Neuronal stem cell (in vitro differentiated cells): ENCODE results near the gene GRID1.

Experiments
- DNase-seq: peaks from one replicate; pipeline ENCODE4 v3.0.0-alpha.2; 2013; ENCODE audit warnings: low spot score
- H2AFZ ChIP-seq: one replicate; pipeline ENCODE4 v1.6.1; 2013; ENCODE audit warnings: mild to moderate bottlenecking, low read length, inconsistent platforms
- H2AK5ac ChIP-seq: 2 replicates; pipeline ENCODE4 v1.6.1; 2013; ENCODE audit warnings: low read depth, mild to moderate bottlenecking, inconsistent platforms, low read length, moderate library complexity, mixed read lengths
- H2BK120ac ChIP-seq: 2 replicates; pipeline ENCODE4 v1.6.1; 2013; ENCODE audit warnings: low read depth, mild to moderate bottlenecking, inconsistent platforms, low read length, moderate library complexity, mixed read lengths
- H2BK12ac ChIP-seq: one replicate; pipeline ENCODE4 v1.6.1; 2013; ENCODE audit warnings: low read length, inconsistent platforms
- H2BK15ac ChIP-seq: 2 replicates; pipeline ENCODE4 v1.6.1; 2013; ENCODE audit warnings: mild to moderate bottlenecking, low read length, inconsistent platforms, mixed read lengths
- H2BK5ac ChIP-seq: one replicate; pipeline ENCODE4 v1.6.1; 2013; ENCODE audit warnings: inconsistent platforms, mild to moderate bottlenecking, low read length, moderate library complexity
- H3K14ac ChIP-seq: one replicate; pipeline ENCODE4 v1.6.1; 2013; ENCODE audit warnings: low read length, inconsistent platforms
- H3K18ac ChIP-seq: 2 replicates; pipeline ENCODE4 v1.6.1; 2013; ENCODE audit warnings: low read length, inconsistent platforms
- H3K23ac ChIP-seq: 2 replicates; pipeline ENCODE4 v1.6.1; 2013; ENCODE audit warnings: low read depth, mild to moderate bottlenecking, mixed read lengths, low read length, inconsistent platforms; ENCODE audit not compliant: poor library complexity
- H3K27ac ChIP-seq: replicated peaks from 3 replicates; pipeline ENCODE4 v1.5.1; 2013; ENCODE audit warnings: low read length, inconsistent platforms
- H3K27me3 ChIP-seq, 3 experiments: 2 replicates each; pipeline ENCODE4 v1.6.1; 2013; ENCODE audit warnings: low read length in 3 of 3, mild to moderate bottlenecking in 2 of 3, inconsistent platforms in 1 of 3, low read depth in 1 of 3, mixed read lengths in 1 of 3, moderate library complexity in 1 of 3; ENCODE audit not compliant: control insufficient read depth in 3 of 3, insufficient read depth in 3 of 3
- H3K36me3 ChIP-seq, 2 donors: replicated peaks in 1 of 2; 2 replicates each; pipeline ENCODE4 v1.6.1; 2013; ENCODE audit warnings: low read length in 2 of 2; ENCODE audit not compliant: control insufficient read depth in 2 of 2, insufficient read depth in 2 of 2
- H3K4ac ChIP-seq: 2 replicates; pipeline ENCODE4 v1.6.1; 2013; ENCODE audit warnings: inconsistent platforms, mild to moderate bottlenecking, low read length, moderate library complexity
- H3K4me1 ChIP-seq, 2 donors: 1 replicate in 1 of 2; 2 replicates in 1 of 2; pipeline ENCODE4 v1.6.1; 2013; ENCODE audit warnings: low read length in 2 of 2, low read depth in 1 of 2; ENCODE audit not compliant: control insufficient read depth in 2 of 2, insufficient read depth in 1 of 2
- H3K4me2 ChIP-seq: one replicate; pipeline ENCODE4 v1.6.1; 2013; ENCODE audit warnings: mild to moderate bottlenecking, low read length, inconsistent platforms; ENCODE audit not compliant: insufficient read depth, poor library complexity, severe bottlenecking
- H3K4me3 ChIP-seq, 2 donors: 2 replicates each; pipeline ENCODE4 v1.5.1; 2013; ENCODE audit warnings: low read length in 2 of 2, mild to moderate bottlenecking in 2 of 2, inconsistent platforms in 1 of 2, moderate library complexity in 1 of 2
- H3K79me1 ChIP-seq: one replicate; pipeline ENCODE4 v1.6.1; 2013; ENCODE audit warnings: low read depth, mild to moderate bottlenecking, inconsistent platforms, low read length, moderate library complexity
- H3K9ac ChIP-seq: one replicate; pipeline ENCODE4 v1.6.1; 2013; ENCODE audit warnings: mild to moderate bottlenecking, low read depth, low read length, inconsistent platforms; ENCODE audit not compliant: poor library complexity
- H3K9me3 ChIP-seq, 2 donors: replicated peaks in 1 of 2; 2 replicates each; pipeline versions ENCODE3 to v1.6.1; 2013; ENCODE audit warnings: low read length in 2 of 2, mild to moderate bottlenecking in 2 of 2, inconsistent platforms in 1 of 2, low read depth in 1 of 2, mixed read lengths in 1 of 2, moderate library complexity in 1 of 2; ENCODE audit not compliant: control insufficient read depth in 2 of 2, insufficient read depth in 1 of 2
- H4K8ac ChIP-seq: one replicate; pipeline ENCODE4 v1.6.1; 2013; ENCODE audit warnings: low read depth, mild to moderate bottlenecking, inconsistent platforms, low read length, moderate library complexity
- H4K91ac ChIP-seq: one replicate; pipeline ENCODE4 v1.6.1; 2013; ENCODE audit warnings: low read length, low read depth, mild to moderate bottlenecking, inconsistent platforms; ENCODE audit not compliant: poor library complexity
- WGBS, 2 donors: extraction: QIAGEN DNeasy Blood & Tissue Kit; methylation state at CpG; one replicate each; pipeline ENCODE4 v1.1.7; 2013; ENCODE audit warnings: missing lambda C conversion rate in 2 of 2, mixed read lengths in 1 of 2; ENCODE audit not compliant: insufficient read length in 2 of 2, insufficient replicate concordance in 1 of 2; ENCODE audit errors: extremely low coverage in 2 of 2; 5-methylcytosine and 5-hydroxymethylcytosine counted together

Gene GRID1

GRCh38 chr10:86247588-86247987 is 119.0 kb downstream of the GRID1 start:
- H3K14ac ChIP-seq, result no peak overlapping the region
- no peak overlapping the region for H3K9ac ChIP-seq
- no peak overlapping the region for H4K8ac ChIP-seq
- no peak overlapping the region for H3K4ac ChIP-seq
- peaks cover 0 to 5% of the 10 kb centered on the region in 2 donors for H3K4me1 ChIP-seq
- no CpG with 5 or more reads among the region's 1 CpG for WGBS, 2 donors
- no peak overlapping the region for H4K91ac ChIP-seq
- H3K18ac ChIP-seq, result peak overlapping the region; percentile 77
- H3K9me3 ChIP-seq, result peaks cover 0 to 5% of the 10 kb centered on the region in 2 donors
- no peak overlapping the region for H3K27ac ChIP-seq
- peak overlapping the region; percentile 32 for H2AK5ac ChIP-seq
- H3K4me3 ChIP-seq, result no peak overlapping the region
- H2BK12ac ChIP-seq, result no peak overlapping the region
- DNase-seq, result no peak
- no peaks in the 10 kb centered on the region for H3K79me1 ChIP-seq
- no peak overlapping the region for H2BK15ac ChIP-seq
- no peak overlapping the region for H2BK120ac ChIP-seq
- H3K27me3 ChIP-seq, result no peaks in the 10 kb centered on the region
- no peak overlapping the region for H2BK5ac ChIP-seq
- no peak overlapping the region for H2AFZ ChIP-seq
- no peak overlapping the region for H3K23ac ChIP-seq
- H3K36me3 ChIP-seq, result no peaks in the 10 kb centered on the region
- no peak overlapping the region for H3K4me2 ChIP-seq

- no peak overlapping the region for H2BK120ac ChIP-seq
- H2AFZ ChIP-seq, result no peak overlapping the region
- H3K4me2 ChIP-seq, result no peak overlapping the region
- H3K9me3 ChIP-seq, result peaks cover 0 to 5% of the 10 kb centered on the region in 2 donors
- H3K23ac ChIP-seq, result no peak overlapping the region
- no peak overlapping the region for H3K4ac ChIP-seq
- WGBS, 2 donors, result 100% methylated on average over 1 of the region's 1 CpG; no CpG with 5 or more reads in 1 of the 2 donors
- no peak overlapping the region for H2BK15ac ChIP-seq
- no peak overlapping the region for H2BK5ac ChIP-seq
- no peak overlapping the region for H3K14ac ChIP-seq
- H3K9ac ChIP-seq, result no peak overlapping the region
- H4K8ac ChIP-seq, result no peak overlapping the region
- no peaks in the 10 kb centered on the region for H3K27me3 ChIP-seq
- no peak overlapping the region for H2BK12ac ChIP-seq
- no peak overlapping the region for H3K18ac ChIP-seq
- no peak overlapping the region for H2AK5ac ChIP-seq
- H3K4me3 ChIP-seq, result no peak overlapping the region
- no peak for DNase-seq
- H3K79me1 ChIP-seq, result no peaks in the 10 kb centered on the region
- H3K36me3 ChIP-seq, result no peaks in the 10 kb centered on the region
- no peak overlapping the region for H4K91ac ChIP-seq
- peaks cover 0 to 5% of the 10 kb centered on the region in 2 donors for H3K4me1 ChIP-seq
- H3K27ac ChIP-seq, result no peak overlapping the region
These were observed 119.5 kb downstream of the GRID1 start for GRCh38 chr10:86247073-86247472.

DNA sequence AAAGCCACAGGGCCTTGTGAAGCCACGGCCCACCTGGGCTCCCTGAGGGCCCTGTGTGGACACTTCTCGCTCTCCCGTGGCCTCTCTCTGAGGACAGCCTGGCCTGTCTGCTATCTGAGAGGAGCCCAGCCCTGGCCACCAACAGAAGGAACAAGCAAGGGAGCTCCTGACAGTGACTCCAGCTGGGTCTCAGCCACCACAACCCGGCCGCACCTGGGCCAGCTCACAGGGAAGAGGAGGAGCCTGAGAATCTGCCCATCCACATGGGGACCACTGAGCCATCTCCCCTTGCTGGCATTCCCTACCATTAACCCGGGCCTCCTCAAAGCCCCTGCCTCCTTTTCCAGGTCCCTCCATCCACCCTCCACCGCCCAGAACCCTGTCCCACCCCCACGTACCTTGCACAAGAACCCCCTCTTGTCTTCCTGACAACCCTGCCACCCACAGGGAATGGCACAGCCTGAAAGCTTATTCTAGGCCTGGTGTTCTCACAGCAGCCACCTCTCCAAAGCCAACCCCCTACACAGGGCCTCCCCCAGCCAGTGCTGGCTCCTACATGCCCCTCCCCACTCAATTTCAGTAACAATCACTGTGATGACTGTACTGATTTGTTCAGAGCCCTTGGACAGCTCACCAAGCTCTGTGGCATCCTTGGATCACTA is 120.2 kb downstream of the GRID1 start:
- no peak overlapping the region for H4K8ac ChIP-seq
- H3K4me3 ChIP-seq, result no peak overlapping the region
- no peak overlapping the region for H3K23ac ChIP-seq
- H2BK15ac ChIP-seq, result peak overlapping the region; percentile 18
- DNase-seq, result no peak
- no peak overlapping the region for H3K14ac ChIP-seq
- WGBS, 2 donors, result no CpG with 5 or more reads among the region's 8 CpGs
- no peaks in the 10 kb centered on the region for H3K27me3 ChIP-seq
- no peak overlapping the region for H2BK12ac ChIP-seq
- no peaks in the 10 kb centered on the region for H3K36me3 ChIP-seq
- H3K4me1 ChIP-seq, result peaks cover 0 to 5% of the 10 kb centered on the region in 2 donors
- no peaks in the 10 kb centered on the region for H3K79me1 ChIP-seq
- H3K18ac ChIP-seq, result peak overlapping the region; percentile 46
- no peak overlapping the region for H2AFZ ChIP-seq
- H3K4ac ChIP-seq, result no peak overlapping the region
- H4K91ac ChIP-seq, result no peak overlapping the region
- no peak overlapping the region for H2BK120ac ChIP-seq
- H3K9me3 ChIP-seq, result peaks cover 0 to 5% of the 10 kb centered on the region in 2 donors
- no peak overlapping the region for H2BK5ac ChIP-seq
- no peak overlapping the region for H3K27ac ChIP-seq
- no peak overlapping the region for H3K4me2 ChIP-seq
- H2AK5ac ChIP-seq, result no peak overlapping the region
- no peak overlapping the region for H3K9ac ChIP-seq

GRCh38 chr10:86245015-86245394 is 121.6 kb downstream of the GRID1 start:
- no peak overlapping the region for H4K8ac ChIP-seq
- H3K18ac ChIP-seq, result peak overlapping the region; percentile 5
- H3K4me1 ChIP-seq, result peaks cover 0 to 5% of the 10 kb centered on the region in 2 donors
- H2BK15ac ChIP-seq, result no peak overlapping the region
- H3K27ac ChIP-seq, result no peak overlapping the region
- H3K36me3 ChIP-seq, result no peaks in the 10 kb centered on the region
- no peak overlapping the region for H3K14ac ChIP-seq
- H3K23ac ChIP-seq, result no peak overlapping the region
- no peak overlapping the region for H3K9ac ChIP-seq
- H3K4me3 ChIP-seq, result no peak overlapping the region
- H4K91ac ChIP-seq, result no peak overlapping the region
- peaks cover 0 to 2% of the 10 kb centered on the region in 2 donors for H3K9me3 ChIP-seq
- H2BK120ac ChIP-seq, result no peak overlapping the region
- H2AFZ ChIP-seq, result no peak overlapping the region
- H3K4ac ChIP-seq, result no peak overlapping the region
- no peaks in the 10 kb centered on the region for H3K27me3 ChIP-seq
- H3K4me2 ChIP-seq, result no peak overlapping the region
- H2AK5ac ChIP-seq, result no peak overlapping the region
- H2BK12ac ChIP-seq, result no peak overlapping the region
- WGBS, 2 donors, result no CpG with 5 or more reads among the region's 5 CpGs
- no peaks in the 10 kb centered on the region for H3K79me1 ChIP-seq
- no peak for DNase-seq
- H2BK5ac ChIP-seq, result no peak overlapping the region
